ENCODE measurements around the gene FAM229B. TPM values are rescaled to one million over a fixed set of nuclear protein-coding genes. Genes with fewer than 3 reads are reported as not detected.
A peak's percentile ranks its signal among the peaks of the same experiment; 100 is the strongest.

Gene FAM229B
- total and polyA plus RNA-seq, 9 of the 15 experiments (the other 6 are each of a cell fraction or from before 2014, with no cell fraction given) = 3.3 to 17.4 (median 5.8) TPM

- TF ChIP-seq ZBTB5 (IDR thresholded peaks at IDR 0.05) = no peak
- peak; percentile 26; the same call in 1 of the 2 replicates for TF ChIP-seq USF2 (CRISPR knock-in tag; IDR thresholded peaks at IDR 0.05)
These were observed 51.7 kb downstream of the FAM229B start (continued) for GRCh38 chr6:112139052-112139451.

GRCh38 chr6:112141707-112142106, 54.3 kb downstream of the FAM229B start:
- BruUV-seq (replicated peaks) = no TSS peak
- Histone ChIP-seq H3K4me1 (replicated peaks in 1 of 2; ENCODE audit: control insufficient read depth in 2 of 2, insufficient read depth in 2 of 2, low read length in 2 of 2) (no peaks in the 10 kb centered on the region; a peak in 1 of 5 replicates), H3K9me1 (ENCODE audit: control insufficient read depth, insufficient read depth, low read length) (no peaks in the 10 kb centered on the region), H4K20me1 (replicated peaks; ENCODE audit: control insufficient read depth, insufficient read depth, low read length) (no peaks in the 10 kb centered on the region), H3K27ac (ENCODE audit: extremely low read depth, low read depth, low read length) (no peak overlapping the region), H3K36me3 (ENCODE audit: control insufficient read depth, insufficient read depth, low read length) (no peaks in the 10 kb centered on the region), H3K4me3 (no peak overlapping the region), H3K9ac (ENCODE audit: insufficient read depth in 1 of 2, low read depth in 2 of 2, low read length in 2 of 2) (no peak overlapping the region), H3K9me3 (replicated peaks; ENCODE audit: control insufficient read depth, insufficient read depth, low read depth, low read length) (no peaks in the 10 kb centered on the region), H3K27me3 (ENCODE audit: control insufficient read depth in 2 of 2, insufficient read depth in 2 of 2, low read length in 2 of 2) (peaks cover 0 to 6% of the 10 kb centered on the region in 2 experiments; a peak in 3 of 5 replicates), H3K79me2 (ENCODE audit: control insufficient read depth, insufficient read depth, low read length) (no peaks in the 10 kb centered on the region), H2AFZ (ENCODE audit: low read depth, low read length) (0 out of 2 replicates have a peak overlapping the region, but pooled peaks have one; percentile 38), H3K4me2 (ENCODE audit: insufficient read depth, low read length) (no peak overlapping the region)
- in situ Hi-C loops (cut with MboI) = loop anchor here (10.0 kb wide), 1 partner anchor 437 kb away; no protein-coding TSS in a partner anchor
- intact Hi-C loops (cut with micrococcal nuclease) = no loop called here
- ChIA-PET POLR2A (no interaction called here), CTCF (ENCODE audit: low intra/inter-chr PET ratio) (no interaction called here)
- DNase-seq (ENCODE audit: extremely low read depth in 1 of 4, low spot score in 3 of 4) (no peak), ATAC-seq (no peak), FAIRE-seq (no peak)
- 3% methylated on average over 2 of the region's 2 CpGs for WGBS (ENCODE audit: insufficient coverage, low coverage, missing lambda C conversion rate)
- TF ChIP-seq FOXK2 (conservative IDR thresholded peaks at IDR 0.05 in 1 of 2, IDR thresholded peaks at IDR 0.05 in 1 of 2; ENCODE audit: low read depth in 2 of 2) (no peak), ILF3 (IDR thresholded peaks at IDR 0.05; ENCODE audit: borderline replicate concordance) (no peak), ZNF3 (CRISPR knock-in tag; IDR thresholded peaks at IDR 0.05) (no peak), GTF2F1 (IDR thresholded peaks at IDR 0.05; ENCODE audit: low read depth, low read length) (no peak), TAF1 (IDR thresholded peaks at IDR 0.05; ENCODE audit: control insufficient read depth, extremely low read depth, insufficient read depth, low read length, severe bottlenecking) (no peak), PHF21A (IDR thresholded peaks at IDR 0.05; ENCODE audit: borderline replicate concordance, low read depth) (no peak), YBX1 (IDR thresholded peaks at IDR 0.05) (no peak)
